NT2/D1 (cell line): ENCODE data around the gene SHC2.

ENCODE experiments used
- SUZ12 ChIP-seq: IDR thresholded peaks from 2 replicates; pipeline ENCODE4 v1.6.1; 2011; ENCODE audit not compliant: insufficient read length, insufficient read depth; ENCODE audit errors: extremely low read depth
- YY1 ChIP-seq: IDR thresholded peaks from 2 replicates; pipeline ENCODE4 v1.6.1; 2011; ENCODE audit not compliant: insufficient read length, insufficient read depth

GRCh38 chr19:367561-367960 lies 93.3 kb downstream of the SHC2 start:
- no peak for TF ChIP-seq SUZ12
- TF ChIP-seq YY1, result no peak
